Endothelial cell of umbilical vein (primary cell): ENCODE data around the gene P2RX2.

ENCODE experiments used
- EZH2 ChIP-seq: IDR thresholded peaks from 2 replicates; pipeline ENCODE4 v1.6.1; 2012; ENCODE audit warnings: borderline replicate concordance, low read depth, mild to moderate bottlenecking, moderate library complexity, low read length, inconsistent platforms; ENCODE audit not compliant: severe bottlenecking
- FOS ChIP-seq: IDR thresholded peaks from 2 replicates; pipeline ENCODE4 v1.6.1; 2011; ENCODE audit warnings: mild to moderate bottlenecking, low read length, moderate library complexity, borderline replicate concordance; ENCODE audit not compliant: insufficient read depth
- JUN ChIP-seq: IDR thresholded peaks from 2 replicates; pipeline ENCODE4 v1.6.1; 2011; ENCODE audit warnings: borderline replicate concordance, low read depth; ENCODE audit not compliant: insufficient read length, insufficient read depth
- POLR2A ChIP-seq: IDR thresholded peaks from 2 replicates; pipeline ENCODE4 v1.6.1; 2012; ENCODE audit warnings: low read depth, mild to moderate bottlenecking, control low read depth, low read length
- POLR2AphosphoS5 ChIP-seq: IDR thresholded peaks from 2 replicates; pipeline ENCODE4 v1.6.1; 2012; ENCODE audit warnings: low read depth, mild to moderate bottlenecking, control low read depth, low read length, moderate library complexity; ENCODE audit not compliant: insufficient read depth
- TF ChIP-seq, protein P1 (sequence below), 2 donors: IDR thresholded peaks; 1 replicate in 1 of 2; 2 replicates in 1 of 2; pipeline ENCODE4 v1.5.1; 2011; ENCODE audit warnings: low read length in 2 of 2, mild to moderate bottlenecking in 2 of 2, moderate library complexity in 2 of 2, control low read depth in 1 of 2, inconsistent platforms in 1 of 2, low read depth in 1 of 2; ENCODE audit not compliant: insufficient read depth in 1 of 2; ENCODE audit errors: extremely low read depth in 1 of 2
- TF ChIP-seq, protein P2 (sequence below): IDR thresholded peaks from 2 replicates; pipeline ENCODE4 v1.6.1; 2011; ENCODE audit not compliant: insufficient read depth, insufficient read length

DNA sequence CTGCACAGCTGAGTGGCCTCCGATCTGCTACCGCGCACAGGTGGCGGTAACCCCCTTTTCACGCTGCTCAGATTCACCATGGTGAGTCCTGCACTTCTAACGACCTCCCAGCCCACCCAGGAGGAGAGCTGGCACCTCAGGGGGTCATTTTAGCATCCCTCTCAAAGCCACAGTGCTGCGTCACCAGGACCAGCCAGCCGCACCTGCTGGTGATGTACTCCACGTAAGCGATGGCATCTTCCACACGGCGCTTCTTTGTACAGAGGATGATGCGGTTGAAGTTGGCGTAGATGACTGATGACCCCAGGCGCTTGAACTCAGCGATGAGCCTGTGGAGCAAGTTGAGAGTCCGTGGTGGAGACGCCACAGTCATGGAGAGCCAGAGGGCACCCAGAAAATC lies 19.2 kb downstream of the P2RX2 start:
- TF ChIP-seq, protein P1, sequence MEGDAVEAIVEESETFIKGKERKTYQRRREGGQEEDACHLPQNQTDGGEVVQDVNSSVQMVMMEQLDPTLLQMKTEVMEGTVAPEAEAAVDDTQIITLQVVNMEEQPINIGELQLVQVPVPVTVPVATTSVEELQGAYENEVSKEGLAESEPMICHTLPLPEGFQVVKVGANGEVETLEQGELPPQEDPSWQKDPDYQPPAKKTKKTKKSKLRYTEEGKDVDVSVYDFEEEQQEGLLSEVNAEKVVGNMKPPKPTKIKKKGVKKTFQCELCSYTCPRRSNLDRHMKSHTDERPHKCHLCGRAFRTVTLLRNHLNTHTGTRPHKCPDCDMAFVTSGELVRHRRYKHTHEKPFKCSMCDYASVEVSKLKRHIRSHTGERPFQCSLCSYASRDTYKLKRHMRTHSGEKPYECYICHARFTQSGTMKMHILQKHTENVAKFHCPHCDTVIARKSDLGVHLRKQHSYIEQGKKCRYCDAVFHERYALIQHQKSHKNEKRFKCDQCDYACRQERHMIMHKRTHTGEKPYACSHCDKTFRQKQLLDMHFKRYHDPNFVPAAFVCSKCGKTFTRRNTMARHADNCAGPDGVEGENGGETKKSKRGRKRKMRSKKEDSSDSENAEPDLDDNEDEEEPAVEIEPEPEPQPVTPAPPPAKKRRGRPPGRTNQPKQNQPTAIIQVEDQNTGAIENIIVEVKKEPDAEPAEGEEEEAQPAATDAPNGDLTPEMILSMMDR (IDR thresholded peaks at IDR 0.05; ENCODE audit: extremely low read depth in 1 of 2, insufficient read depth in 1 of 2, low read depth in 1 of 2, low read length in 2 of 2): no peak
- TF ChIP-seq POLR2A (no peak), POLR2AphosphoS5 (no peak), EZH2 (no peak), JUN (no peak), FOS (no peak)
- TF ChIP-seq, protein P2, sequence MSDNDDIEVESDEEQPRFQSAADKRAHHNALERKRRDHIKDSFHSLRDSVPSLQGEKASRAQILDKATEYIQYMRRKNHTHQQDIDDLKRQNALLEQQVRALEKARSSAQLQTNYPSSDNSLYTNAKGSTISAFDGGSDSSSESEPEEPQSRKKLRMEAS: no peak
